ENCODE results near the gene RAB1A. TPM values are rescaled to one million over a fixed set of nuclear protein-coding genes. Genes with fewer than 3 reads are reported as not detected.

The RAB1A gene
- total RNA-seq, 4 donors from 2014 or later = 87.1 to 114 (median 98.8) TPM

DNA sequence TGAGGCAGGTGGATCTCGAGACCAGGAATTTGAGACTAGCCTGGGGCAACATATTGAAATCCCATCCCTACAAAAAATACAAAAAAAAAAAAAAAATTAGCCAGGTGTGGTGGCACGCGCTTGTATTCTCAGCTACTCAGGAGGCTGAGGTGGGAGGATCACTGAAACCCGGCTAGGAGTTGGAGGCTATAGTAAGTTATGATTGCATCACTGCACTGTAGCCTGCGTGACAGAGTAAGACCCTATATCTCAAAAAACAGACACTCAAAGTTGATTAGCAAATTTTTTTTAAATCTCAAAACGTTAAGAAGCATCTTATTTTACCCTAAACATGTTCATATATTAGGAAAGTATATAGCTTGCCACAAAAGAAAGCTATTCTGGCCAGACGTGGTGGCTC, 7.6 kb downstream of the RAB1A start:
- no peak overlapping the region for H3K27ac ChIP-seq
- no peaks in the 10 kb centered on the region for H3K36me3 ChIP-seq
- no peaks in the 10 kb centered on the region for H3K9me3 ChIP-seq
- no peaks in the 10 kb centered on the region for H3K27me3 ChIP-seq
- WGBS, 2 donors = 88 to 93% methylated on average over 7 of the region's 7 CpGs
- peaks cover 43 to 60% of the 10 kb centered on the region in 2 donors for H3K4me1 ChIP-seq
- TF ChIP-seq, protein P1, sequence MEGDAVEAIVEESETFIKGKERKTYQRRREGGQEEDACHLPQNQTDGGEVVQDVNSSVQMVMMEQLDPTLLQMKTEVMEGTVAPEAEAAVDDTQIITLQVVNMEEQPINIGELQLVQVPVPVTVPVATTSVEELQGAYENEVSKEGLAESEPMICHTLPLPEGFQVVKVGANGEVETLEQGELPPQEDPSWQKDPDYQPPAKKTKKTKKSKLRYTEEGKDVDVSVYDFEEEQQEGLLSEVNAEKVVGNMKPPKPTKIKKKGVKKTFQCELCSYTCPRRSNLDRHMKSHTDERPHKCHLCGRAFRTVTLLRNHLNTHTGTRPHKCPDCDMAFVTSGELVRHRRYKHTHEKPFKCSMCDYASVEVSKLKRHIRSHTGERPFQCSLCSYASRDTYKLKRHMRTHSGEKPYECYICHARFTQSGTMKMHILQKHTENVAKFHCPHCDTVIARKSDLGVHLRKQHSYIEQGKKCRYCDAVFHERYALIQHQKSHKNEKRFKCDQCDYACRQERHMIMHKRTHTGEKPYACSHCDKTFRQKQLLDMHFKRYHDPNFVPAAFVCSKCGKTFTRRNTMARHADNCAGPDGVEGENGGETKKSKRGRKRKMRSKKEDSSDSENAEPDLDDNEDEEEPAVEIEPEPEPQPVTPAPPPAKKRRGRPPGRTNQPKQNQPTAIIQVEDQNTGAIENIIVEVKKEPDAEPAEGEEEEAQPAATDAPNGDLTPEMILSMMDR (IDR thresholded peaks at IDR 0.05) = no peak
- TF ChIP-seq POLR2A (IDR thresholded peaks at IDR 0.05) = no peak
- DNase-seq = no peak
- no peak overlapping the region for H3K4me3 ChIP-seq (replicated peaks in 1 of 3)
- intact Hi-C loops (cut with DNase I) = no loop called here

DNA sequence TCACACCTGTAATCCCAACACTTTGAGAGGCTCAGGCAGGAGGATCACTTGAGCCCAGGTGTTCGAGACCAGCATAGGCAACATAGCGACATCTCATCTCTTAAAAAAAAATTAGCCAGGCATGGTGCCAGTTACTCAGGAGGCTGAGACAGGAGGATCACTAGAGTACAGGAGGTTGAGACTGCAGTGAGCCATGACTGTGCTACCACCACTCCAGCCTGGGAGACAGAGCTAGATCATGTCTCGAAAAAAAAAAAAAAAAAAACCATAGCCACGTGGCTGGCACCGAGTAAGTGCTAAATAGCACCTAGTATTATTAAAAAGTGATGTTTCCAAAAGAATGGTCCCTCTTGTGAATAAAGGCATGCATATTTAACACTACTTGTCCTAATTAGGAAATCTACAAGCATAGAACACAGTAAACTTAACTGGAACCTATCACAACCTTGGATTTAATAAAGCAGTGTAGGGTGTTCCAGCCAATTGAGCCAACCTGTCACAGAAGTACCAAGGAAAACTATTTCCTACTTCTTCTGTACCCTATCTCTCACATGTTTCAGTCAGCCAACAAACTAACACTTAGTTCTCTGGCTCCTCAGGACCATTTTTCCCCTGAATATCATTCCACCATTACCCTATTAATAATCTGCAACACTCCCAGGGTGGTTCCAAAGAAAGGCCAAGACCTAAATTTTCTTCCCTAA, 8.8 kb downstream of the RAB1A start:
- no peaks in the 10 kb centered on the region for H3K9me3 ChIP-seq
- no peak for DNase-seq
- TF ChIP-seq POLR2A (IDR thresholded peaks at IDR 0.05) = no peak
- TF ChIP-seq, protein P1 (IDR thresholded peaks at IDR 0.05) = no peak
- H3K27ac ChIP-seq = peak overlapping the region in 1 of 3 donors; percentile 42
- no peak overlapping the region for H3K4me3 ChIP-seq (replicated peaks in 1 of 3)
- peaks cover 43 to 58% of the 10 kb centered on the region in 2 donors for H3K4me1 ChIP-seq
- intact Hi-C loops (cut with DNase I) = no loop called here
- WGBS, 2 donors = 79 to 82% methylated on average over 5 of the region's 5 CpGs
- no peaks in the 10 kb centered on the region for H3K36me3 ChIP-seq
- H3K27me3 ChIP-seq = no peaks in the 10 kb centered on the region

DNA sequence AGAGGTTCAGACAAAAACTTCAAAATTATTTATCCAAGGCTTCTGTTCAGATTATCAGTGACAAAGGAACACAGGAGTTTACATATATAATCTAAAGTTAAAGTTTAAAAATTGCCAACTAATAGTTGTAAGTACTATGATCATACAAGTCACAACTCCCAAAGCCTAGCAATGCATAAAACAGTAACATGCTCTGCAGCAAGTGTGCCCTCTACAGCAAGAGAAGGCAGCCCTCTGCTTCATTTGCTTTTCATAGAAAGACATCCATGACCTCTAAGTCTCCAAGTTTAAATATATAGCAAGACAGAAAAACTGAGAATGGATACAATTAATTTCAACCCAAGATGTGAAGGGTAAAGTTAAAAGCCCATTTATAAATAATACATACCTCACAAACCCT, 13.3 kb downstream of the RAB1A start:
- DNase-seq = no peak
- H3K9me3 ChIP-seq = no peaks in the 10 kb centered on the region
- peaks cover 50 to 68% of the 10 kb centered on the region in 2 donors for H3K4me1 ChIP-seq
- H3K27me3 ChIP-seq = no peaks in the 10 kb centered on the region
- intact Hi-C loops (cut with DNase I) = no loop called here
- H3K36me3 ChIP-seq = no peaks in the 10 kb centered on the region
- no peak overlapping the region for H3K4me3 ChIP-seq (replicated peaks in 1 of 3)
- no peak overlapping the region for H3K27ac ChIP-seq
- no peak for TF ChIP-seq POLR2A (IDR thresholded peaks at IDR 0.05)
- TF ChIP-seq, protein P1 (IDR thresholded peaks at IDR 0.05) = no peak

DNA sequence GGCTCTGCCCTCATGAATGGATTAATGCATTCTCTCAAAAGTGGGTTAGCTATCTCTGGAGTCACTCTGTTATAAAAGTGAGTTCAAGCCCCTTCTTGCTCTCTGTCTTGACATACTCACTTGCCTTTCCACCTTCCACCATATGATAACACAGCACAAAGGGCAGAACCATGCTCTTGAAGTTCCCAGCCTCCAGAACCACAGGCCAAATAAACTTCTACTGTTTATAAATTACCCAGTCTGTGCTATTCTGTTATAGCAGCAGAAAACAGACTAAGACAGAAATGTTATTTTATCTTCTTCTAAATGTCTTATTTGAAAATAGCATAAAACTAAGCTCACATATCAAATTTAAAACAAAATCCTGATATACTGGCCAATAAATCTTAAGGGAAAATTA, 15.0 kb downstream of the RAB1A start:
- no peak overlapping the region for H3K4me3 ChIP-seq (replicated peaks in 1 of 3)
- no peaks in the 10 kb centered on the region for H3K9me3 ChIP-seq
- intact Hi-C loops (cut with DNase I) = no loop called here
- no peak overlapping the region for H3K27ac ChIP-seq
- no peaks in the 10 kb centered on the region for H3K36me3 ChIP-seq
- no peaks in the 10 kb centered on the region for H3K27me3 ChIP-seq
- TF ChIP-seq POLR2A (IDR thresholded peaks at IDR 0.05) = no peak
- TF ChIP-seq, protein P1 (IDR thresholded peaks at IDR 0.05) = no peak
- peaks cover 39 to 53% of the 10 kb centered on the region in 2 donors for H3K4me1 ChIP-seq
- DNase-seq = no peak

DNA sequence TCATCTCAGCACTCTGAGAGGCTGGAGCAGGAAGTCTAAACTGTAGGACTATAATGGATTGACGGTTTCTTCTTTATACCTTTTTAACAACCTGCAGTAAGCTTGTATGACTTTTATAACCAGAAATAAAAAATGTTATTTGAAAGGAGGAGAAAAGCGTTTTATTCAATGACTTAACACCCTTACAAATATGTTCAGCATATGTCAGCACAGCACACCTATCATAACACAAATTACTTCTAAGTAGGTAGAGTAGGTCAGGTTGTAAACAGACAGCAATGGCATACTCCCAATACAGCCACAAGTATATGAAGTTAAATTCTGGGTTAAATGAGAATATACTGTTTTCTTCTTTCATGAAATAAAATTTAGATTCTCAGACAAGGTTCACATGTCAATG, 16.1 kb downstream of the RAB1A start:
- intact Hi-C loops (cut with DNase I) = no loop called here
- H3K4me1 ChIP-seq = peaks cover 34 to 47% of the 10 kb centered on the region in 2 donors
- WGBS, 2 donors = 70 to 74% methylated on average over 2 of the region's 2 CpGs
- TF ChIP-seq, protein P1 (IDR thresholded peaks at IDR 0.05) = no peak
- TF ChIP-seq POLR2A (IDR thresholded peaks at IDR 0.05) = no peak
- DNase-seq = no peak
- H3K4me3 ChIP-seq (replicated peaks in 1 of 3) = no peak overlapping the region
- no peaks in the 10 kb centered on the region for H3K36me3 ChIP-seq
- H3K27me3 ChIP-seq = no peaks in the 10 kb centered on the region
- H3K9me3 ChIP-seq = no peaks in the 10 kb centered on the region
- peak overlapping the region in 1 of 3 donors; percentile 18 for H3K27ac ChIP-seq

Measured in thyroid gland (tissue), 4 donors.